Fibroblast of skin of right quadriceps (primary cell): ENCODE data around the gene NUP155.
"Not testable (repeated sequence)": the region's sequence is repeated elsewhere in the genome, so short reads cannot be mapped to it uniquely, and the experiment has no call there.

Experiments
- DNase-seq: peaks from one replicate; pipeline ENCODE4 v3.0.0-alpha.2; 2013

Gene NUP155

GRCh38 chr5:37370864-37371726 lies at the start of gene NUP155:
TSS of gene NUP155 (minus strand) at chr5:37371106. CDS start at chr5:37370977, 129 bp downstream.
- DNase-seq, result peak; percentile 96

GRCh38 chr5:37417347-37417746 lies 46.4 kb upstream of the NUP155 start:
- no peak for DNase-seq

GRCh38 chr5:37415456-37415855 lies 44.5 kb upstream of the NUP155 start:
- not testable (repeated sequence) for DNase-seq

GRCh38 chr5:37412515-37412914 lies 41.6 kb upstream of the NUP155 start:
- DNase-seq, result no peak

- no peak for DNase-seq
Observed at GRCh38 chr5:37400501-37400900, 29.6 kb upstream of the NUP155 start.

- DNase-seq, result no peak
Observed at GRCh38 chr5:37396352-37396751, 25.4 kb upstream of the NUP155 start.

- no peak for DNase-seq
Observed at GRCh38 chr5:37391591-37391990, 20.7 kb upstream of the NUP155 start.

- peak; percentile 90 for DNase-seq
Observed at GRCh38 chr5:37379100-37379628, 8.3 kb upstream of the NUP155 start, which contains the start of gene WDR70. TSS of gene WDR70 (plus strand) at chr5:37379318. CDS start at chr5:37379368, 50 bp downstream.

- not testable (repeated sequence) for DNase-seq
Observed at GRCh38 chr5:37378066-37378465, 7.2 kb upstream of the NUP155 start.

GRCh38 chr5:37375091-37375490 lies 4.2 kb upstream of the NUP155 start:
- DNase-seq, result peak; percentile 1

- DNase-seq, result peak; percentile 8
Observed at GRCh38 chr5:37370550-37370863, 399 bp downstream of the NUP155 start.

- DNase-seq, result no peak
Observed at GRCh38 chr5:37355161-37355560, 15.7 kb downstream of the NUP155 start.

GRCh38 chr5:37342741-37343140 lies 28.2 kb downstream of the NUP155 start:
- DNase-seq, result not testable (repeated sequence)

- DNase-seq, result not testable (repeated sequence)
Observed at GRCh38 chr5:37334754-37335153, 36.2 kb downstream of the NUP155 start.

- DNase-seq, result no peak
Observed at GRCh38 chr5:37326536-37326935, 44.4 kb downstream of the NUP155 start.

GRCh38 chr5:37323607-37324006 lies 47.3 kb downstream of the NUP155 start:
- DNase-seq, result no peak

- no peak for DNase-seq
Observed at GRCh38 chr5:37319037-37319782, 51.7 kb downstream of the NUP155 start.

- DNase-seq, result no peak
Observed at GRCh38 chr5:37316027-37316426, 54.9 kb downstream of the NUP155 start.

GRCh38 chr5:37310360-37310759 lies 60.5 kb downstream of the NUP155 start:
- no peak for DNase-seq

- DNase-seq, result no peak
Observed at GRCh38 chr5:37308793-37309192, 62.1 kb downstream of the NUP155 start.

- DNase-seq, result no peak
Observed at GRCh38 chr5:37304888-37305287, 66.0 kb downstream of the NUP155 start.

GRCh38 chr5:37296313-37296712 lies 74.6 kb downstream of the NUP155 start:
- DNase-seq, result not testable (repeated sequence)

- no peak for DNase-seq
Observed at GRCh38 chr5:37283214-37283820, 87.6 kb downstream of the NUP155 start.
